Activated CD8-positive, alpha-beta memory T cell treated with anti-CD3 and anti-CD28 coated beads for 4 hours (primary cell): ENCODE results near the gene ANGPTL8.

Source experiments
- DNase-seq, 2 donors: peaks; one replicate each; pipeline ENCODE4 v3.0.0-alpha.2; 2020; ENCODE audit warnings: low read depth in 2 of 2

ANGPTL8 gene

DNA sequence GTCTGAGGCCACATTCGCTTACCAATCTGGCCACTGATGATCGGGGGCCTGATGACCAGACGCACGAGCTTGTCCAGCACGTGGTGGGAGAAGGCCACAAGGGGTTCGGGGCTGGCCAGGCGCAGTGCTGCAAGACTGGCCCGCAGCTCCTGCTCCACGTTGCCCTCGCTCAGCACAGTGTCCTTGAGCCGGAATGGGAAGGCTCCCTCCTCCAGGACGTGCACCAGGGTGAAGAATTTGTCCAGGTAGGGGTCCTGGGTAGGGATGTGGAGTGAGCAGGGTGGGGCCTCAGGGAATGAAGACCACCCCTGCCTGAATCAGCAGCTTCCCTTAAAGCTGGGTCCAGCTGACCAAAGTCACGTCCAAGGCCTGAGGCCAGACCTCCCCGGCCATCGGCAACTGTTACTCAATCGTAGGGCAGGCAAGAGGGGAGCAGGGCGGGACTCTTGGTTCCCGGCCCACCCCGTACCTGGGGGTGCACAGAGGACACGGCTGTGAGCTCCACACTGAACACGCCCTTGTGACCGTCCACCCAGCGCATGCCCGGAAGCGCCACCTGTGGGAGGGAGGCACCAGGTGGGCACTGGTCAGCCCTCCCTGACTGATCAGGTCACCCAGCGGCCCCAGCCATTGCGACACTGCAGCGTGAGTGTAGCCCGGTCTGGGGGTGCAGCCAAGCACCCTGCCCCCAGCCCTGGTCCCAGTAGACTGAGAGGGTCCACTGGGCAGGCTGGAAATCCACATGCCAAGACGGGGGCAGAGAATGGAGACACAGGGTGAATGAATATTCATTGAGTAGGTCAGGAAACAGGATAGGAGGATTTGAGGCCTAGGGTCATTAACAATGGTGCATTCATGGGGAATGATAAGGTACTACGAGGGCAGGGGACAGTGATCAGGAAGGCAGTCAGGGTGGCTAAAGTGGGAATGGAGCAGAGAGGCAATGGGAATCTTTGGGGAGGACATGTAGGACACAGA lies 2.8 kb upstream of the ANGPTL8 start:
- no peak for DNase-seq

DNA sequence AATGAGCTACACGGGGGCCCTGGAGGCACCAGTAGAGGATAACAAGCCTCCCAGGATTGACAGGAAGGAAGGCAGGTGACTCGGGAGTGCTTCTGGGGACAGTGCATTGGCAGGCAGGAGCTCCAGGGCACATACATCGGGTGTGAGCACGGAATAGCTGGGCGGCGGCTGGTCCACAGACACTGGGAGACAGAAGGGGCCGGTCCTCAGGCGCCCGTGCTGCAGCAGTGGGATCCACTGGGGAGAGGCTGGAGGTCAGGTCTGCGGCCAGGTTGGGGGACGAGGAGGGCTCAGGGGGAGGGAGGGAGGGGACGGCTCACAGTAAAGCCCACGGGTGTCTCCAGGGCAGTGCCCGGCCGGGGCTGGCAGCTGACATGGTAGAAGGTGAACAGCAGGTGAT lies 2.1 kb upstream of the ANGPTL8 start:
- DNase-seq, result no peak

DNA sequence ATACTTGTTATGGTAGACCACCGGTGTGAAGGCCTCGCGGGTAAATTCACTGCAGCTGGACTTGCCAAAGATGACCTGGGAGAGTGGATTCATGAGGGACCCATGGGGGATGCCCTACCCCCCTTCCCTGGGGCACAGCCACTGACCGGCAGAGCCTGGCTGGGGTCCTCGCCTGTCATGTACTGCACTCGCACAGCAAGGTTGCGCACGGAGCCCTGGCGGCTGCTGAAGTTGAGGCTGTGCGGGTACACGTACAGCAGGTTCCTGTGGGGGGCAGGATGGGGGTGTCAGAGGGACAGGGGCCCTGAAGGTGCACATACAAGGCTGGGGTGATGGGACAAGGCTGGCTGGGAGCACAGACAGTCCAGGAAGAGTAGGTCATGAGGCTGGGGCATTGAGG lies 1.4 kb upstream of the ANGPTL8 start:
- no peak for DNase-seq

DNA sequence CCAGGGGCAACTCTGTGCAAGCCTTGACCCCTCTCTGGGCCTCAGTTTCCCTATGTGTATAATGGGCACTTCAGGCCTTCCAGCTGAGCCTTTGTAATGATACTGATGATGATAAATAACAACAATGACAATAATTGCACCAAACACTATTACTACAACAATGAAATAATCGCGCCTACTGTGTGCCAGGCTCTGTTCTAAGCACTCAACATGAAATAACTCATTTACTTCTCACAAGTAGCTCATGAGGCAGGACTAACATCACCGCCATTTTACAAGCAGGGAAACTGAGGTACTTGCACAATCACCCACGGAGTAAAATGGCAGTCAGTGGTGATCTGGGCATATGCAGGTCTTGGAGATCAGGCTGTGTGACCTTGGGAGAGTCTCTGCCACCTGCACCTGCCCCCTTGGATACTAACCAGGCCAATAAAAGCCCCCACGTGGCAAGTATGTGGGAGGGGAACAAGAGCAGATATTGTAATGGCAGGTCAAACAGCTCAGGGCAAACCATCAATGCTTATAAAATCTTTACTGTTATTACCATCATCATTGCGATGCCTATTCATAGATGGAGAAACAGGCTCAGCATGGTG lies 540 bp upstream of the ANGPTL8 start:
- DNase-seq, result no peak

DNA sequence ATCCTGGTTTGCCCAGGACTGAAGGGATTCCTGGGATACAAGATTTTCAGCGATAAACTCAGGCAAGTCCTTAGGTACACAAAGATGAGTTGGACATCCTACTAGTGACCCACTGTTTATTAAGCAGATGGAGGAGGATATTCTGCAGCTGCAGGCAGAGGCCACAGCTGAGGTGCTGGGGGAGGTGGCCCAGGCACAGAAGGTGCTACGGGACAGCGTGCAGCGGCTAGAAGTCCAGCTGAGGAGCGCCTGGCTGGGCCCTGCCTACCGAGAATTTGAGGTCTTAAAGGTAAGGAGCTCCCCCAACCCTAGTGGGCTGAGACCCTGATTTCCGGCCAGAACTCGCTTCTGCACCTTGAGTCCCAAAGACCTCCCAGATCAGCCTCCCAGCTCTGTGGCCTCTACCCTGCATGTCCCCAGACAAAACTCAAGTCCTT lies 607 bp downstream of the ANGPTL8 start:
- no peak for DNase-seq

DNA sequence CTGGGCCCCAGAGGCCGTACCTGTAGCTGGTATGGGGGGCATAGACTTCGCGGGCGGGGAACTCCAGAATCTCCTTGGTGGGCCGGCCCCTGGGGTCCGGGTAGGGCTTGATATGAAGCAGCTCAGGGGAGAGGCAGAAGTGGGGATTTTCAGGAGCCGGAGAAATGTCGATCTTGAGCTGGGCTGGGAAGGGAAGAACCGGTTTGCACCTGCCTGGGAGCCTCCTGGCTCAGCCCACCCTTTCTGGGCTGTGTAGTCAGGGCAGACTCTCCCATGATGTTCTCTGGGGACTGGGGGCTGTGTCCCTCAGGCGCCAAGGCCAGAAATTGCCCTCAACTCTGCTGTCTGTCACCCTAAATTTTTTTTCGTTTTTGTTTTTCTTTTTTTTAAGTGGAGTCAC lies 2.6 kb downstream of the ANGPTL8 start:
- no peak for DNase-seq

DNA sequence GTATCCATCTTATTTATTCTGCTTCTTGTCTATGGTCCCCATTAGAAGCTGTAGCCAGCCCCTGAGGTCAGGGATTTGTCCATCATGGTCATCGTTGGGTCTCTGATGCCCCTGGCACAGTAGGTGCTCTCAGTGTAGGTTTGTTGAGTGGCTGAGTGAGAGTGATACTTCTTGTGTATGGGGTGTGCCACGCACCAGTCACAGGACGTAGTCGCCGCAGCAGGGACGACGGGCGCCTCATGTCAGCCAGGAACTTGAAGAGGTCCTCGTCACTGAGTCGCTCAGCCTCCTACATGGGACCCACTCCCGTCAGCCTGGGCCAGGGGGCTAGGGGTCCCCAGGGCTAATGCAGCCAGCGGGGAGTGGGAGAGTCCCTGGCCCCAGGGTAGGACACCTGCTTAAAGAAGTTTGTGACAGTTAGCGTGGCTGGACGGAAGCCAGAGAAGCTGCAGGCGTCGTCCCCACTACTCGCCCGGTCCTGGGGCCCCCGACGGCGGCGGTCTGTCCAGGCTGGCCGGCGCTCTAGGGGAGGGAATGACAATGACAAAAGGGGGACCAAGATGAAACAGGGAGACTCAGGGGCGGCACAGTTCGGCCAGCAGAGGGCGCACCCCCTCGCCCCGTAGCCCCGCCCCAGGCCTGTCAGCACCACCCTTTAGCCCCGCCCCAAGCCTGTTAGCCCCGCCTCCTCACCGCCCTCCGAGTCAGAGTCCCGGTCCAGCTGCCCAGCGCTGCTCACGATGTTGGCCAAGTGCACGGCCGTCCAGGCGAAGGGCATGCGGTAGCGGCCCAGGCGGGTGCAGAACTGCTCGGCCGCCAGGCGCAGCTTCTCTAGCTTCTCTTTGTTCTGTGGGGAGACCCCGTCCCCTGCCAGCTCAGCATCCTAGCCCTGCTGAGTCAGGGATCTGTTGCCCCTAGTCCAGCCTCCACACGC lies 3.7 kb downstream of the ANGPTL8 start:
- DNase-seq, result peak; percentile 59 to 64

DNA sequence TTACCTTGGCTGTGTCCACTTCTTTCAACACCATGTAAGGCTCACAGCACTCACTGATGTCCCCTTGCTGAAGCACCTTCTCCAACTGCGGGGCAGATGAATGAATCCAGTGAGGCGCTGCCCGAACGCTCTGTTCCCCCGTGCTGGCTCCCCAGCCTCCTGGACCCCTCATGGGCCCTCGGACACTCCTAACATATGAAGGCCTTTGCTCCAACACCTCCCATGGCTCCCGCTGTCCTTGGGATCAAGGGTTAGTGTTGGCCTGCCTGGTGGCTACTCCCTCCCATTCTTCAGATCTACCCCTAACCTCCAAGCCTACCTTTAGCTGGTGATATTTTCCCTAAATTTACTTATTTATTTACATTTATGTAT lies 4.4 kb downstream of the ANGPTL8 start:
- DNase-seq, result no peak

DNA sequence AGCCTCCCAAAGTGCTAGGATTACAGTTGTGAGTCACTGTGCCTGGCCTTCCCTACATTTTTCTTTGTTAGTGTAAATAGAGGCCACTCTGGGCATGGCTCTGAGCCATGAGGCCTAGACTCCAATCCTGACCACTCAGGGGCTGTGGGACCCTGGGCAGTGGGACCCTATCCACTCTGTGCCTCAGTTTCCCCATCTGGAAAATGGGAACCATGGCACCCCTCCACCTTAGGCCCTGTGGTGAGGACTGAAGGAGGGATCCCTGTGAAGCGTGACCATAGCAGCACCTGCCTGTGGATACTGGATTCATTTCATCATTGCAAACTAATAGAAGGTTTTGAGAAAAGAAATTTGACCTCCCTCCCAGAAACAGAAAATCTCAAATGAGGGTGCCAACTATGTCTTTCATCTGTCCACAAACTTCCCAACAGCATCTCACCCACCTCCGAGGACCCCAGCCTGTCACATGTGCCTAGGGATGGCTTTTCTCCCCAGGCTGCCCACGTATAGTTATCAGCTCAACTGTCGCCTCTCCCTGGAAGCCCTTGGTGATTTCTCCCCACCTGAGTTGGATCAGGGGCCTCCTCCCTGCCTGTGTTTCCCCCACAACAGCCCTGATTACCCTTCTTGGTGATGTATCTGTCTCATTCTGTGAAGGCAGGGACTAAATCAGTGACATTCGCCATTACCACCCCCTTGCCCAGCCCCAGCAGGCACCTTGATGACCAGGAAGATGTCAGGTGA lies 5.6 kb downstream of the ANGPTL8 start:
- no peak for DNase-seq

DNA sequence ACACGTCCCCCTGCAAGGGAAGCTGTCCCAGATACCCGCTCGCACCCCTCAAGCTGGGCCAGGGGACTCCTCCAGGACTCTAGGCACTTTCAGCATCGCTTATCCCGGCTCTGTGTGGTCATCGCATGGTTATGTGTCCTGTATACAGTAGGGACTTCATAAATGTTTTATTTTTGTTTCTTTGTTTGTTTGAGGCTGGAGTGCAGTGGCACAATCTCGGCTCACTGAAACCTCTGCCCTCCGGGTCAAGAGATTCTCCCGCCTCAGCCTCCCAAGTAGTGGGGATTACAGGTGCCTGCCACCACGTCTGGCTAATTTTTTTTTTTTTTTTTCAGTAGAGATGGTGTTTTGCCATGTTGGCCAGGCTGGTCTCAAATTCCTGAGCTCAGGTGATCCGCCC lies 7.5 kb downstream of the ANGPTL8 start:
- no peak for DNase-seq

DNA sequence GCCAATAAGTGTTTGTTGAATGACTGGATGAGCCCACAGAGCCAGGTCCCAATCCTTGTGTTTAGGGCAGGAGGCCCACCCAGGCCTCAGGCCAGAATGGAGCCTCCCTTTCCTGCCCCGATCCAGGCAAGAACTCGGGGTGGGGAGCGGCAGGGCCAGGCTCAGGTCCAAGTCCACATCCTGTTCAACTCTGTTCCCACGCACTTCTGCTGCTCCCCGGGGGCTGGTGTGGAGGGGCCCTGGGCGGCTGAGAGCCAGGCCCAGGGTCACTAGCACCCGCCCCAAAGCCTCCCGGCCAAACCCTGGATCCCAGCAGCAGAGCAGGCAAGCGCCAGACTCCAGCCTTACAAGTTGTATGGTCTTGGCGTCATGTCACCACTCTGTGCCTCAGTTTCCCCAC lies 8.0 kb downstream of the ANGPTL8 start:
- no peak for DNase-seq

DNA sequence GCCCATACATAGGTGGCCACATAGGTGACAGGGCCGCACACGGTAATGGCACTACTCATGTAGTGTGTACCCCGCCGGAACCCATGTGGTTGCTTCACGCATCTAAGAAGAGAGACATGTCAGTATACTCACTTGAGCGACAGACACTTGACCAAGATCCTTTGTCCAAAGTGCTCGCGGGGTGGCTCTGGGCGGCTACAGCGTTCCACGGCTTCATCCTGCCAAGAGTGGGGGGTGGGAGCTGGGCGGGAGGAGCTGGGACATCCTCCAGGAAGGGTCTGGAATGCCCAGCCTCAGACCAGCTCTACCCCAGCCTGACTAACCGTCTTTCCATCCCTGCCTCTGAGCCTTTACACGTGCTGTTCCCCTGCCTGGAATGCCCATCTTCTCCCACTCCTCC lies 8.5 kb downstream of the ANGPTL8 start:
- no peak for DNase-seq

DNA sequence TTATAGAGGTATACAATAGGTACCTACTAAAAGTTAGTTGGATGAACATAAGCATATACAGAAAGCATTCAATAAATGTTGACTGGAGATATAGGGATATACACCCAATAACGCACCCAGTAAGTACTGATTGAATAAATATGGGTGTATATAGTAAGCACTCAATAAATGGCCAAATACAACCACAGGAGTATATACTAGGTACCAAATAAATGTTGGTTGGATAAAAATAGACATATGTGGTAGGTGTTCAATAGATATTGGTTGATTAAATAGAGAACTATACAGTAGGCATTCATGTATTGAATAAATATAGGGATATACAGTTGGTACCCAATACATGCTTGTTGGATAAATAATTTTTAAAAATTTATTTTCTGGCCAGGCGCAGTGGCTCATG lies 9.4 kb downstream of the ANGPTL8 start:
- DNase-seq, result no peak

DNA sequence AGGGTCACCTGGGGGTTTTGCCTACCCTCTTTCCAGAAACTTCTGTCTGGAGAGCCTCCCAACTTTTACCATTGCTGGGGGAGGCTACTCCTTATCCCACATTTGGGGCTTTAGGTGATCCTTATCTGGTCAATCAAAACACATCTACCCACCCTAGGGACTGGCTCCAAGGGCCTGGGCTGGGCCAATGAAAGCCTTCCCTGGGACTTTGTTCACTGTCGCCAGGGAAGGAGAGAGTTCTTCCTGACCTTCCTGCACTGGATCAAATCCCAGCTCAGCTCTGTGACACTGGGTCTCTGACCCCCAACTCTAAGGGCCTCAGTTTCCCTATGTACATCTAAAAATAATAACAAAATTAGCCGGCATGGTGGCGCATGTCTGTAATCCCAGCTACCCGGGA lies 11.8 kb downstream of the ANGPTL8 start:
- no peak for DNase-seq

DNA sequence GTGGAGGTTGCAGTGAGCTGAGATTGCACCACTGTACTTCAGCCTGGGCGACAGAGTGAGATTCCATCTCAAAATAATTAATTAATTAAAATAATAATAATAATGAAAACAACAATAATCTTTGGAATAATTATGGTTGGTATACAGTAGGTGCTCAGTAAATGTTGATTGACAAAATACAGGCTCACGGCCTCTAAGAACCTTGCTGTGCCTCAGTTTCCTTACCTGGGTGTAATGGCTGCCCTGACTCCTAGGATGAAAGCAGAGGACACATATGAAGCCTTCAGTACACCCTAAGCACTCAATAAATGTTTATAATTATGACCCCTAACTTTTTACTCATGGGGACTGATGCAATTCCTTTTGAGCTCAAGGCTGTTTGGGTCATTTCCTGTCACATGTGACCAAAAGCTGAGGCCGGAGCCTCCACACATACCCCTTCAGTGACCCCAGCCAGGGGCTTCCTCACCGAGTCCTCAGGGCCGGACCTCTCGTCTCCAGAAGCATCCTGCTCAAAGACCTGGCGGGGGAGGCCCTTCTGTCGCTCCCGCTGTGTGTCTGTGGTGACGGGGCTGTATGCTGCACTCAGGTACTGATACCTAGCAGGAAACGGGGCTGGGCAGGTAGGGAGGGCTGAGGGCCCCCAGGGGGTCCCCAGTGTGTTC lies 12.4 kb downstream of the ANGPTL8 start:
- no peak for DNase-seq

DNA sequence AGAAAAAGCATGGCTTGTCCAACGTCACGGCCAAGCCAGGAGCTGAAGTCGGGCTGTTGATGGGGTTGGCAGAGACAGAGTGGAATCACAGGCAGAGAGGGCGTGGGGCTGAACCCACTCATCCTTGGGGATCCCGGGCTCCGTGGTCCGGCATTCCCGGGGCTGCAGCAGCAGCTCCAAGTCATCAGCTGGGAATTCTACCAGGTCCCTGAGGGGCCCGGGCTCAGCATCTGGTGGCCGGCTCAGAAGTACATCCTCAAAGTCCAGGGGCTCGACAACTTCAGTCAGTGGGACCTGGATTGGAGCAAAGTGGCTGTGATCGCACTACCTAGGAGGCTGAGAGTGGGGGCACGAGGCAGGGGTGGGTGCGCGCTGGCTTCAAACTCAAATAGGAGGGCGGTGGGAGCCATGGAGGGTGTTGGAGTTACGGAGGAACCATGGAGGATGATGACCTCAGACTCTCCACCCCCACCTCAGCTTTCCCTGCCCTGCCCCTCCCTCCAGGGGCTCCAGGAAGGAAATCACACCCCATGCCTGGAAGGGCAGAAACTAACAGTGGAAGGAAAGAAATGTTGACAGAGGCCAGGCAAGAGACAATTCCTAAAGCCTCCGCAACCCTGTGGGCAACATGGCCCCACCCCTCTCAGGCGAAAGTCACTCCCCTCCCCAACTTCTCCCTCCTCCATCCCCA lies 13.4 kb downstream of the ANGPTL8 start:
- no peak for DNase-seq

DNA sequence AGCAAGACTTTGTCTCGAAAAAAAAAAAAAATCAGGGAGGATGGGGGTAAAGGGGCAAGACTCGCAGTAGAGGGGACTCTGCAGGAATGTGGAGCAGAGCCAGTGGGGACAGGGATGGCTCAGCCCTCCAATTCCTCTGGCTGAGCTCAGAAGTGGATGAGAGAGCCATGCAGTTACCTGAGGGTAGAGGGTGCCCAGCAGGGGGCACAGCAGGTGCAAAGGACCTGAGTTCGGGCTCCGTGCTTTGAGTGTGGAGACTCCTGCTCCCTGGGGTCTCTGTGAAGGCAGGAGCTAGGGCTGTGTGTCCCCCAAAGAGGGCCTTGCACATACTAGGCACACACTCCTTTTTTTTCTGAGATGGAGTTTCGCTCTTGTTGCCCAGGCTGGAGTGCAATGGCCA lies 15.2 kb downstream of the ANGPTL8 start:
- DNase-seq, result no peak

DNA sequence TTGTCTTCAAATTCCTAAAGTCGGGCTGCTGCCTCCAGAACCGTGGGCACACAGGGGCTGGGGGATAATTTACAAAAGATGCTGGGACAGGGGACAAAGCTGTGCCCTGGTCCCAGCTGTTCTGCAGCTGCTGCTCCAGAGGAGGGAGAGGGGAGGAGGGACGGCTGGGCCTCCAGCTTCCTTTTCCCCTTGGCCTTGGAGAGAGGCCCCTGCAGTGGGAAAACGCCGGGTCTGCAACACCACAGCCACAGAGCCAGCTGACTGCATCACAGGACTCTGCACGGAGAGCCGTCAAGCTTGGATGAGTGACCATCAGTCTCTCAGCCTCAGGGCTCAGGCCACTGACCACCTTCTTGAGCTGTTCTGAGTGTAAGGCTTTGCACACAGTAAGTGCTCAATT lies 16.8 kb downstream of the ANGPTL8 start:
- no peak for DNase-seq

DNA sequence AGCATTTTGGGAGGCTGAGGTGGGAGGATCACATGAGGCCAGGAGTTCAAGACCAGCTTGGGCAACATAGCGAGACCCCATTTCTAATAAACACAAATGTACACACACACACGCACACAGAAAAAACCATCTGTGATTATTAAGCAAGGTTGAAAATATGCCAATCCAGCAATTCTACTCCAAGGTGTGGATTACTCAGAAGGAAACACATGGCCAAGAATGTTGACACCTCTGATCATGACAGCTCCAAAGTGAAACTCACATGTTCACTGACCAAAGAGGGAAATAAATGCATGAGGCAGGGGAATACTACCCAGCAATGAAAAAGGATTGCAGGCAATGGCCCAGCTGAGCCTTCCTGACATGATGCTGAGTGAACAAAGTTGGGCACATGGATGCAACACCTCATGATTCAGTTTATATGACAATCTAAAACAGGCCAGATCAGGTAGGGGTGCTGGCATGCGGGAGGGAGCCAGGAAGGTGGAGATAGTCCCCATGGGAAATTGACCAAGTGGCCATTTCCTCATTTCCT lies 18.5 kb downstream of the ANGPTL8 start:
- no peak for DNase-seq

DNA sequence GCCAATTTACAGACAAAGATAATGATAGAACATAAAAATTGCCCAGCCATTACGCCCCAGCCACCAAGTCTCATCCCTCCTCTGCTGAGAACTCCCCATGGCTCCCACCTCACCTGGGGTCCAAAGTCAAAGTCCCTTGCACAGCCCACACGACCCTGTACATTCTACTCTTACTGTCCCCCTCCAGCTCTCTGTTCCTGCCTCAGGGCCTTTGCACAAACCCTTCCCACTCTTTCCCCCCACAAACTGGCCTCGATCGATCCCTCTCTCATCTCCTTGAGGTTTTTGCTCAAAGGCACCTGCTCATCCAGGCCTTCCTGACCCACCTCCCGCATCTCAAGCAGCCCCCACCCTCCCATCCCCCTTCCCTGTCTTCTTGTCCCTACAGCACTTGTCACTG lies 21.6 kb downstream of the ANGPTL8 start:
- no peak for DNase-seq
